Measurements from ENCODE around the gene WFDC10A. TPM values are rescaled to one million over a fixed set of nuclear protein-coding genes. Genes with fewer than 3 reads are reported as not detected.

Gene WFDC10A
- total RNA-seq, 2 experiments from 2014 or later = not detected

DNA sequence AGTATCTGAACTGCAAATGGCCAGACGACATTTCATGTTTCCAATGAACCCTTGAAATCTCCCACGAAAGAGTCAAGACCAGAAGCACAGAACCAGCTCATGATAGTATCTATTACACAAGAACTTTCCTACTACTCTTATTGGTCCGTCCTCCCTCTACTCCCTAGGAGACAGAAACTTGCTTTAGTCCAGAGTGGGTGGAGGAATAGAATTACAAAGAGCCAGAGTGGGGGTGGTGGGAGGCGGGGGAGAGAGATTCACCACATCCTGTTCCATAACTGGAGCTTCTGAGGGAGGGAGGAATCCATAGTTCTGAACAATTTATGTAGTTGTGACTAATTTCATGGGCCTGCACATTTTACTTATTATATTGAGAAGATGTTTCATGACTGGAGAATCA, 18.5 kb upstream of the WFDC10A start:
- Mint-ChIP-seq H3K27me3 (peaks cover 29% of the 10 kb centered on the region), H3K9me3 (peaks cover 10% of the 10 kb centered on the region), H3K27ac (no peak overlapping the region), H3K4me1 (ENCODE audit: low read depth) (peaks cover 20% of the 10 kb centered on the region), H3K4me3 (no peak overlapping the region), H3K36me3 (ENCODE audit: low read depth) (peaks cover under 1% of the 10 kb centered on the region)
- ChIA-PET POLR2A (interaction anchor here (0.7 kb wide), 1 partner anchor 204 kb away, joined by 4 read pairs; no protein-coding TSS in a partner anchor), CTCF (interaction anchor here (0.8 to 2.8 kb wide), 2 partner anchors 18 to 160 kb away, joined by 3 to 9 read pairs; no protein-coding TSS in a partner anchor)
- TF ChIP-seq, protein P1, sequence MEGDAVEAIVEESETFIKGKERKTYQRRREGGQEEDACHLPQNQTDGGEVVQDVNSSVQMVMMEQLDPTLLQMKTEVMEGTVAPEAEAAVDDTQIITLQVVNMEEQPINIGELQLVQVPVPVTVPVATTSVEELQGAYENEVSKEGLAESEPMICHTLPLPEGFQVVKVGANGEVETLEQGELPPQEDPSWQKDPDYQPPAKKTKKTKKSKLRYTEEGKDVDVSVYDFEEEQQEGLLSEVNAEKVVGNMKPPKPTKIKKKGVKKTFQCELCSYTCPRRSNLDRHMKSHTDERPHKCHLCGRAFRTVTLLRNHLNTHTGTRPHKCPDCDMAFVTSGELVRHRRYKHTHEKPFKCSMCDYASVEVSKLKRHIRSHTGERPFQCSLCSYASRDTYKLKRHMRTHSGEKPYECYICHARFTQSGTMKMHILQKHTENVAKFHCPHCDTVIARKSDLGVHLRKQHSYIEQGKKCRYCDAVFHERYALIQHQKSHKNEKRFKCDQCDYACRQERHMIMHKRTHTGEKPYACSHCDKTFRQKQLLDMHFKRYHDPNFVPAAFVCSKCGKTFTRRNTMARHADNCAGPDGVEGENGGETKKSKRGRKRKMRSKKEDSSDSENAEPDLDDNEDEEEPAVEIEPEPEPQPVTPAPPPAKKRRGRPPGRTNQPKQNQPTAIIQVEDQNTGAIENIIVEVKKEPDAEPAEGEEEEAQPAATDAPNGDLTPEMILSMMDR (IDR thresholded peaks at IDR 0.05) = no peak
- ATAC-seq = peak; percentile 82
- peak; percentile 72 for DNase-seq
- intact Hi-C loops (cut with micrococcal nuclease) = no loop called here

DNA sequence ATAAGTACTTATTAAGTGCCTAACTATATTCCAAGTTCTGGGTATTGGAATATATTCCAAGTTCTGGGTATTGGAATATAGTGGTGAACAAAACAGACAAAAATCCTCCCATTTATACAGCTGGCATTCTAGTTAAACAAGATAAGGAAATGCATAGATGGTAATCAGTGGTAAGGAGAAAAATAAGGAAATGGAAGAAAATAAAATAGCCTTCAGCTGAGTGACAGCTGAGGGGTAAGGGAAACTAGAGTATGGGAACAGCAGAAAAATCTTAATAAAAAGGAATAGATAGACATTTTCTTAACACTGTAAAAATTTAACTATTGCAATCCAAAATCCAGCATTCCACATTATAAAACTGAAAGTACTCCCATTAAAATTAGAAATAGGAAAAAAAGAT, 17.2 kb upstream of the WFDC10A start:
- DNase-seq (no peak), ATAC-seq (no peak)
- Mint-ChIP-seq H3K27me3 (peaks cover 28% of the 10 kb centered on the region), H3K4me1 (ENCODE audit: low read depth) (peaks cover 16% of the 10 kb centered on the region), H3K36me3 (ENCODE audit: low read depth) (no peaks in the 10 kb centered on the region), H3K4me3 (no peak overlapping the region), H3K9me3 (peaks cover 4% of the 10 kb centered on the region), H3K27ac (no peak overlapping the region)
- intact Hi-C loops (cut with micrococcal nuclease) = no loop called here
- ChIA-PET POLR2A (no interaction called here), CTCF (interaction anchor here (2.8 kb wide), 1 partner anchor 158 kb away, joined by 9 read pairs; no protein-coding TSS in a partner anchor)
- TF ChIP-seq, protein P1 (IDR thresholded peaks at IDR 0.05) = no peak

DNA sequence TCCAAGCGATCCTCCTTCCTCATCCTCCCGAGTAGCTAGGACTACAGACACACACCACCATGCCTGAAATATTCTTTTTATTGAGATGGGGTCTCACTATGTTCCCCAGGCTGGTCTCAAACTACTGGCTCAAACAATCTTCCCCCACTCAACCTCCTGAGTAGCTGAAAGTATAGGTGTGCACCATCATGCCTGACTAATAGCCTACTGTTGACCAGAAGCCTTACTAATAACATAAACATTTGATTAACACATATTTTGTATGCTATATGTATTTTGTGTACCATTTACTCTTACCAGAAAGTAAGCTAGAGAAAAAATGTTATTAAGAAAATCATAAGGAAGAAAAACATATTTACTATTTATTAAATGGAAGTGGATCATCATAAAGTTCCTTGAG, 11.9 kb upstream of the WFDC10A start:
- ChIA-PET POLR2A (interaction anchor here (0.7 to 1.0 kb wide), 2 partner anchors 19 to 619 kb away, joined by 3 to 4 read pairs; no protein-coding TSS in a partner anchor), CTCF (interaction anchor here (0.9 to 4.1 kb wide), 3 partner anchors 11 to 153 kb away, joined by 4 to 16 read pairs (median 7); partner anchors contain the start of gene WFDC10A)
- TF ChIP-seq, protein P1 (IDR thresholded peaks at IDR 0.05) = no peak
- peaks cover 15% of the 10 kb centered on the region for H3K27me3 Mint-ChIP-seq
- no peaks in the 10 kb centered on the region for H3K9me3 Mint-ChIP-seq
- peaks cover 1% of the 10 kb centered on the region for H3K4me1 Mint-ChIP-seq (ENCODE audit: low read depth)
- DNase-seq = no peak
- intact Hi-C loops (cut with micrococcal nuclease) = no loop called here
- no peak for ATAC-seq
- H3K27ac Mint-ChIP-seq = no peak overlapping the region
- no peak overlapping the region for H3K4me3 Mint-ChIP-seq
- H3K36me3 Mint-ChIP-seq (ENCODE audit: low read depth) = no peaks in the 10 kb centered on the region

DNA sequence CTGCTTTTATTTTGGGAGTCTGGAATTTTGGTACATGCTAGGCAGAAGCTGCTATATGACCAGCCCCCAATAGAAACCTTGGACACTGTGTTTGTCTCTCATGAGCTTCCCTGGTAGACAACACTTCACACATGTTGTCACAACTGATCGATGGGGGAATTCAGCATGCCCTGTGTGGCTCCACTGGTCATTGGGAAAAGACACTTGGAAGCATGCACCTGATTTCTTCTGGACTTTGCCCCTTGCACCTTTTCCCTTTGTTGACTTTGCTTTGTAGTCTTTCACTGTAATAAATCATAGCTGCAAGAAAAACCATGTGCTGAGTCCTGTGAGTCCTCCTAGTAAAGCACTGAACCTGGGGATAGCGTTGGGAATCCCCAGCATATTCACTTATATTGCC, 7.9 kb upstream of the WFDC10A start:
- Mint-ChIP-seq H3K4me1 (ENCODE audit: low read depth) (no peaks in the 10 kb centered on the region), H3K27me3 (peaks cover 12% of the 10 kb centered on the region), H3K9me3 (no peaks in the 10 kb centered on the region), H3K27ac (no peak overlapping the region), H3K4me3 (no peak overlapping the region), H3K36me3 (ENCODE audit: low read depth) (no peaks in the 10 kb centered on the region)
- TF ChIP-seq, protein P1 (IDR thresholded peaks at IDR 0.05) = no peak
- intact Hi-C loops (cut with micrococcal nuclease) = no loop called here
- CTCF ChIA-PET = no interaction called here
- POLR2A ChIA-PET = no interaction called here
- no peak for ATAC-seq
- DNase-seq = no peak

DNA sequence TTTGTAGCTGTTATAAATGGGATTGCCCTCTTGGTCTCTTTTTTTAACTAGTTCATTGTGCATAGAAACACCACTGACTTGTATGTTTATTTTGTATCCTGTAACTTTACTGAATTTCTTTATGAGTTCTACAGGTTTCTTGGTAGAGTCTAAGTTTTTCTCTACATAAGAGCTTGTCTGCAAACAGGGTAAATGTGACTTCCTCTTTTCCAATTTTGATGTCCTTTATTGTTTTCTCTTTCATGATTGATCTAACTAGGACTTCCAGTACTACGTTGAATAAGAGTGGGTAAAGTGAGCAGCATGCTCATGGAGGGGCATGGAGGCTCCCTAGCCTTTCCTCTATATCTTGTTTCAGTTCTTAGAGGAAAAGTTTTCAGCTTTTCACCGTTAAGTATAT, 3.0 kb upstream of the WFDC10A start:
- CTCF ChIA-PET = interaction anchor here (7.7 kb wide), 1 partner anchor 144 kb away, joined by 66 read pairs; no protein-coding TSS in a partner anchor
- H3K9me3 Mint-ChIP-seq = no peaks in the 10 kb centered on the region
- no peaks in the 10 kb centered on the region for H3K36me3 Mint-ChIP-seq (ENCODE audit: low read depth)
- peaks cover 3% of the 10 kb centered on the region for H3K4me1 Mint-ChIP-seq (ENCODE audit: low read depth)
- TF ChIP-seq, protein P1 (IDR thresholded peaks at IDR 0.05) = no peak
- intact Hi-C loops (cut with micrococcal nuclease) = no loop called here
- no peak for DNase-seq
- no peak for ATAC-seq
- H3K4me3 Mint-ChIP-seq = no peak overlapping the region
- POLR2A ChIA-PET = no interaction called here
- peaks cover 32% of the 10 kb centered on the region for H3K27me3 Mint-ChIP-seq
- no peak overlapping the region for H3K27ac Mint-ChIP-seq

Measured in activated CD8-positive, alpha-beta T cell treated with anti-CD3 and anti-CD28 coated beads for 36 hours (primary cell).